ENCODE results near the gene CST3. TPM values are rescaled to one million over a fixed set of nuclear protein-coding genes. Genes with fewer than 3 reads are reported as not detected.
"Not testable (repeated sequence)": the region's sequence is repeated elsewhere in the genome, so short reads cannot be mapped to it uniquely, and the experiment has no call there.

CST3 gene
- total RNA-seq, 1 donor from 2014 or later: 1,106 TPM

GRCh38 chr20:23667666-23668065, 29.9 kb upstream of the CST3 start:
- intact Hi-C loops (cut with DNase I): loop anchor here (10.0 kb wide), 1 partner anchor 223 kb away; no protein-coding TSS in a partner anchor
- Histone ChIP-seq H3K27ac (no peak overlapping the region), H3K36me3 (no peaks in the 10 kb centered on the region), H3K27me3 (no peaks in the 10 kb centered on the region), H3K4me3 (no peak overlapping the region), H3K4me1 (no peaks in the 10 kb centered on the region), H3K9me3 (no peaks in the 10 kb centered on the region)
- peak; percentile 43 to 67 for DNase-seq (ENCODE audit: extremely low spot score in 2 of 2)
- TF ChIP-seq POLR2AphosphoS5 (IDR thresholded peaks at IDR 0.05; ENCODE audit: insufficient read depth in 1 of 2, low read depth in 1 of 2): no peak
- no peak for TF ChIP-seq CTCF (IDR thresholded peaks at IDR 0.05)
- no peak for TF ChIP-seq POLR2A (IDR thresholded peaks at IDR 0.05)

- no peak overlapping the region for H3K27ac ChIP-seq
- H3K27me3 ChIP-seq: no peaks in the 10 kb centered on the region
- H3K36me3 ChIP-seq: no peaks in the 10 kb centered on the region
- no peaks in the 10 kb centered on the region for H3K9me3 ChIP-seq
- intact Hi-C loops (cut with DNase I): loop anchor here (10.0 kb wide), 1 partner anchor 222 kb away; no protein-coding TSS in a partner anchor
- DNase-seq (ENCODE audit: extremely low spot score in 2 of 2): no peak
- no peaks in the 10 kb centered on the region for H3K4me1 ChIP-seq
- H3K4me3 ChIP-seq: no peak overlapping the region
- TF ChIP-seq POLR2AphosphoS5 (IDR thresholded peaks at IDR 0.05; ENCODE audit: insufficient read depth in 1 of 2, low read depth in 1 of 2) (no peak), POLR2A (IDR thresholded peaks at IDR 0.05) (no peak), CTCF (IDR thresholded peaks at IDR 0.05) (no peak)
Measured at GRCh38 chr20:23666698-23667097, 28.9 kb upstream of the CST3 start.

GRCh38 chr20:23666189-23666588, 28.4 kb upstream of the CST3 start:
- Histone ChIP-seq H3K36me3 (no peaks in the 10 kb centered on the region), H3K4me1 (no peaks in the 10 kb centered on the region), H3K9me3 (no peaks in the 10 kb centered on the region), H3K4me3 (no peak overlapping the region), H3K27ac (no peak overlapping the region), H3K27me3 (no peaks in the 10 kb centered on the region)
- TF ChIP-seq POLR2AphosphoS5 (IDR thresholded peaks at IDR 0.05; ENCODE audit: insufficient read depth in 1 of 2, low read depth in 1 of 2): no peak
- TF ChIP-seq POLR2A (IDR thresholded peaks at IDR 0.05): no peak
- TF ChIP-seq CTCF (IDR thresholded peaks at IDR 0.05): no peak
- peak in 1 of 2 donors; percentile 49 for DNase-seq (ENCODE audit: extremely low spot score in 2 of 2)
- intact Hi-C loops (cut with DNase I): loop anchor here (10.0 kb wide), 1 partner anchor 221 kb away; no protein-coding TSS in a partner anchor

- TF ChIP-seq POLR2AphosphoS5 (IDR thresholded peaks at IDR 0.05; ENCODE audit: insufficient read depth in 1 of 2, low read depth in 1 of 2) (no peak), POLR2A (IDR thresholded peaks at IDR 0.05) (no peak), CTCF (IDR thresholded peaks at IDR 0.05) (no peak)
- intact Hi-C loops (cut with DNase I): loop anchor here (5.0 to 10.0 kb wide), 2 partner anchors 220 to 1263 kb away; no protein-coding TSS in a partner anchor
- DNase-seq (ENCODE audit: extremely low spot score in 2 of 2): peak in 1 of 2 donors; percentile 70
Measured at GRCh38 chr20:23664954-23665353, 27.2 kb upstream of the CST3 start.

GRCh38 chr20:23664046-23664445, 26.3 kb upstream of the CST3 start:
- H3K36me3 ChIP-seq; H3K4me1 ChIP-seq; H3K9me3 ChIP-seq; DNase-seq (ENCODE audit: extremely low spot score in 2 of 2); H3K4me3 ChIP-seq; H3K27ac ChIP-seq; H3K27me3 ChIP-seq: not testable (repeated sequence)
- intact Hi-C loops (cut with DNase I): loop anchor here (5.0 to 10.0 kb wide), 2 partner anchors 219 to 1262 kb away; no protein-coding TSS in a partner anchor

More at GRCh38 chr20:23664954-23665353, 27.2 kb upstream of the CST3 start:
- Histone ChIP-seq H3K4me3 (no peak overlapping the region), H3K27ac (no peak overlapping the region), H3K36me3 (no peaks in the 10 kb centered on the region), H3K27me3 (no peaks in the 10 kb centered on the region), H3K9me3 (no peaks in the 10 kb centered on the region), H3K4me1 (peaks cover 4% of the 10 kb centered on the region)

All from vagina (tissue), 2 donors.